ENCODE data around the gene PCIF1.
A peak's percentile ranks its signal among the peaks of the same experiment; 100 is the strongest.

Gene PCIF1

DNA sequence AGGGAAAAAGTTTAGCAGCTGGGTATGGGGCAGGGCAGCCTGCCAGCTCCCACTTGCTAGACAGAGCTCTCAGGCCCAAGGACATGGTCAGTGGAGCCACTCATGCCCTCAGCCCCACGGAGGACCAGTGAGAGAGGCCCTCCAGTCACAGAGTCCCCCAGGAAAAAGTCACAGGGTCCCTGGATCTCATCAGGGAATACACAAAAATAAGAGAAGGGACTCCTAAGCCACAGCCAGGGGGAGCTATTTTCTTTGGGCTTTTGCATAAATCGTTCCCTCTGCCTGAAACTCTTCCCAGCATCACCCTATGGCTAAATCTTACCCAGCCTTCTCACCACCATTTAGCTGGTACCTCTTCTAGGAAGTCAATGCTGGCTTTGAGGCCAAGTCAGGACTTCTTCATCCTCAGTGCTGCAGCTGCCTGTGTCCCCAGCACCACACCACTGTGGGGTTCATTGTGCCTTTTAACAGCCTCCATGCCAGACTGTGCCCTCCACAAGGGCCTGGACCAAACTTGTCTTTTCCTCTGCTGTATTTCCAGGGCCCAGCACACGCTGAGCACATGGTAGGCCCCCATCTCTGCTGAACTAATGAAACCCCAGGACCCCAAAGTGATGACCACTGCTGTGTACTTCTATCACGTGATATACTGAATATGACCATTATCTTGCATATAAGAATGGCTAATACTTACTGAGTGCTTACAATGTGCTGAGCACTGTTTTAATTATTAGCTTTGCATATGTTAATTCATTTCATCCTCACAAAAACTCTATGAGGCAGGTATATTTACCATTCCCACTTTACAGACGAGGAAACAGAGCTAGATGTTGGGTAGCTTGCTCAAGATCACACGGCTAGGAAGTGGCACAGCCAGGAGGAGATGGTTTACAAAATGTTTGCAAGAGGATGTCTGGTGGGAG, 35.5 kb downstream of the PCIF1 start:
- peak; percentile 85 for DNase-seq (ENCODE audit: low read depth)
- H3K4me3 ChIP-seq (ENCODE audit: low read depth, low read length), result peak overlapping the region; percentile 97
- no peak for TF ChIP-seq MAX (IDR thresholded peaks at IDR 0.05; ENCODE audit: low read depth, low read length)
- peak; percentile 79 for TF ChIP-seq CTCF (IDR thresholded peaks at IDR 0.05; ENCODE audit: low read depth, low read length)

DNA sequence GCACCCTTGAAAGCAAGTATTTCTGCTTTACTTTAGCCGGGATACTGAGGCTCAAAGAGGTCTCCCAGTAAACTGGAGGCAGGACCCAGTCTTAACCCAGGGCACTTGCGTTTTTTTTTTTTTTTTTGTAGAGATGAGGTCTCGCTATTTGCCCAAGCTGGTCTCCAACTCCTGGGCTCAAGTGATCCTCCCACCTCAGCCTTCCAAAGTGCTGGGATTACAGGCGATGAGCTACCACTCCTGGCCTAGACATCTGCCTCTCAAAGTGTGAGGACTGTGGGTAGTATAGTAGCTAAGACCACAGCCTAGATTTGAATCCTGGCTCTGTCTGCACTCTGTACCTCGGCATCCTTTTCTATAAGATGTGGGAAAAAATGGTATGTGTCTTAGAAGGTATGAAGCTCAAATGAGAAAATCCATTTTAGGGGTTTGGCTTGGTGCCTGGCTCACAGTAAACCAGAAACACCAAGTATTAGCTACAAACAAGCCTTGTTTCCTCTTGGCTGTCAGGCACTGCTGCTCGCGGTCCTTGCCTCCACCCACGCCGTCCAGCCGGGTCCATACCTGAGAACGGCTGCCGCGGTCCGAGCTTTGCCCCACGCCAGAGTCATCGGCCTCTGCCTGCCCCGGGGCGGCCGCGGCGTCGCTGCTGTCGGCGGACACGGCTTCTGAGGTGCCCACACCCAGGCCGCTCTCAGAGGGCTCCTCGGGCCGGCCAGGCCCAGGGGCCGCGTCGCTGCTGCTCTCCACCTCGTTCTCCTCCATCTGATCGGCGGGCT, 36.4 kb downstream of the PCIF1 start:
- H3K4me3 ChIP-seq (ENCODE audit: low read depth, low read length), result peak overlapping the region; percentile 97
- TF ChIP-seq CTCF (IDR thresholded peaks at IDR 0.05; ENCODE audit: low read depth, low read length) (no peak), MAX (IDR thresholded peaks at IDR 0.05; ENCODE audit: low read depth, low read length) (no peak), MYC (IDR thresholded peaks at IDR 0.05; ENCODE audit: low read depth, low read length) (no peak), POLR2A (IDR thresholded peaks at IDR 0.05; ENCODE audit: extremely low read depth, insufficient read length) (no peak)
- DNase-seq (ENCODE audit: low read depth), result peak; percentile 46

GRCh38 chr20:45971425-45971674, 36.9 kb downstream of the PCIF1 start:
- no peak for TF ChIP-seq CTCF (IDR thresholded peaks at IDR 0.05; ENCODE audit: low read depth, low read length)
- no peak for TF ChIP-seq MAX (IDR thresholded peaks at IDR 0.05; ENCODE audit: low read depth, low read length)
- no peak for TF ChIP-seq MYC (IDR thresholded peaks at IDR 0.05; ENCODE audit: low read depth, low read length)
- TF ChIP-seq POLR2A (IDR thresholded peaks at IDR 0.05; ENCODE audit: extremely low read depth, insufficient read length), result no peak
- no peak for DNase-seq (ENCODE audit: low read depth)
- H3K4me3 ChIP-seq (ENCODE audit: low read depth, low read length), result peak overlapping the region; percentile 97

DNA sequence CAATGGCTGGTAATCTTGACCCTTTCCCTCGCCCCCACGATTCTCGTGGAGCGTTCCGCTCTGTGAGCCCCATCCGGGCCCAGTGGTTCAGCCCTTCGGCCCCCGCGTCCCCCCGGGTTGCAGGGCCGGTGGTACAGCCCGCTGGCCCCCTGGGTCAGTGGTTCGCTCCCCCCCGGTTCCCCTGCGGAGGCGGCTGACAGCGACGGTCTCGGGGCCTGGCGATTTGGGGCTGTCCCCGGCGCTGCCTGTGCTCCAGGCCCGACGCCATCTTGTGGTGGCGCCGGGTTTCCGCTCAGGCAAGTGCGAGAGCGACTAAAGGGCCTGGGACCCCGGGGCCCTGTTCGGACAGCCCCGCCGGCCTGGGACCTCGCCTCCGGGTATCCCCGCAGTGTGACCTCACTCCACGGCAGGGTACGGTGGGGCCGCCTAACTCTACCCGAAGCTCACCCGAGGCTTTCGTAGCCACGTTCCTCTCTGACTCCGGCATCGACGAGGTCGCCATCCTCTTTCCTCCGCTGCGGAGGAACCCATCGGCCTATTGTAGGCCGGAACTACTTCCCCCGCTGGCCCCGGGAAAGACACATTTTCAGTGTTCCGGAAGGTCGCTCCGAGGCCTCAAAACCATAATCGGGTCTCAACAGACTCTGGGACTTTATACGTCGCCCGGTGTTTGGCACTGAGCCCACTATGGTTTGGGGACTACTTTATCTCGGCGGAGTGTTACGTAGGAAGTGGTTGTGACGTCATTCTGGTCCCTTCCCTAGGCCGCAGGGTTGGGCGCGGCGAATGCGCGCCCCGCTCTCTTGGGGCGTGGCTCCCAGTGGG, 37.4 kb downstream of the PCIF1 start, which contains the start of gene ZNF335:
TSS of gene ZNF335 (minus strand) at position 529 of the 825 bp plus-strand sequence. CDS start 793 bp downstream, outside the sequence.
- DNase-seq (ENCODE audit: low read depth), result peak; percentile 99
- H3K4me3 ChIP-seq (ENCODE audit: low read depth, low read length), result peak within 1 kb of the TSS; percentile 97
- TF ChIP-seq MAX (IDR thresholded peaks at IDR 0.05; ENCODE audit: low read depth, low read length), result peak; percentile 94
- TF ChIP-seq MYC (IDR thresholded peaks at IDR 0.05; ENCODE audit: low read depth, low read length), result peak; percentile 57
- TF ChIP-seq POLR2A (IDR thresholded peaks at IDR 0.05; ENCODE audit: extremely low read depth, insufficient read length), result peak; percentile 41
- no peak for TF ChIP-seq CTCF (IDR thresholded peaks at IDR 0.05; ENCODE audit: low read depth, low read length)

- no peak for DNase-seq (ENCODE audit: low read depth)
- H3K4me3 ChIP-seq (ENCODE audit: low read depth, low read length), result peak overlapping the region; percentile 97
- TF ChIP-seq CTCF (IDR thresholded peaks at IDR 0.05; ENCODE audit: low read depth, low read length), result no peak
- TF ChIP-seq MYC (IDR thresholded peaks at IDR 0.05; ENCODE audit: low read depth, low read length), result peak; percentile 53; the same call in 1 of the 2 replicates
- peak; percentile 88 for TF ChIP-seq POLR2A (IDR thresholded peaks at IDR 0.05; ENCODE audit: extremely low read depth, insufficient read length)
- peak; percentile 67 for TF ChIP-seq MAX (IDR thresholded peaks at IDR 0.05; ENCODE audit: low read depth, low read length)
Observed at GRCh38 chr20:45972500-45973183, 38.2 kb downstream of the PCIF1 start.

All from NB4 (cell line).